IPS-18c (cell line): Measurements from ENCODE around the gene PCNA.
A peak's percentile ranks its signal among the peaks of the same experiment; 100 is the strongest.
"Not testable (repeated sequence)": the region's sequence is repeated elsewhere in the genome, so short reads cannot be mapped to it uniquely, and the experiment has no call there.

Source experiments
- H3K4me3 ChIP-seq: 2 replicates; pipeline ENCODE4 v1.7.0; 2013; ENCODE audit warnings: low read depth, mild to moderate bottlenecking, low read length, moderate library complexity; ENCODE audit not compliant: insufficient read depth
- H3K9me3 ChIP-seq: one replicate; pipeline ENCODE4 v1.6.1; 2013; ENCODE audit warnings: mild to moderate bottlenecking, low read length, moderate library complexity; ENCODE audit not compliant: control insufficient read depth, insufficient read depth

PCNA gene

DNA sequence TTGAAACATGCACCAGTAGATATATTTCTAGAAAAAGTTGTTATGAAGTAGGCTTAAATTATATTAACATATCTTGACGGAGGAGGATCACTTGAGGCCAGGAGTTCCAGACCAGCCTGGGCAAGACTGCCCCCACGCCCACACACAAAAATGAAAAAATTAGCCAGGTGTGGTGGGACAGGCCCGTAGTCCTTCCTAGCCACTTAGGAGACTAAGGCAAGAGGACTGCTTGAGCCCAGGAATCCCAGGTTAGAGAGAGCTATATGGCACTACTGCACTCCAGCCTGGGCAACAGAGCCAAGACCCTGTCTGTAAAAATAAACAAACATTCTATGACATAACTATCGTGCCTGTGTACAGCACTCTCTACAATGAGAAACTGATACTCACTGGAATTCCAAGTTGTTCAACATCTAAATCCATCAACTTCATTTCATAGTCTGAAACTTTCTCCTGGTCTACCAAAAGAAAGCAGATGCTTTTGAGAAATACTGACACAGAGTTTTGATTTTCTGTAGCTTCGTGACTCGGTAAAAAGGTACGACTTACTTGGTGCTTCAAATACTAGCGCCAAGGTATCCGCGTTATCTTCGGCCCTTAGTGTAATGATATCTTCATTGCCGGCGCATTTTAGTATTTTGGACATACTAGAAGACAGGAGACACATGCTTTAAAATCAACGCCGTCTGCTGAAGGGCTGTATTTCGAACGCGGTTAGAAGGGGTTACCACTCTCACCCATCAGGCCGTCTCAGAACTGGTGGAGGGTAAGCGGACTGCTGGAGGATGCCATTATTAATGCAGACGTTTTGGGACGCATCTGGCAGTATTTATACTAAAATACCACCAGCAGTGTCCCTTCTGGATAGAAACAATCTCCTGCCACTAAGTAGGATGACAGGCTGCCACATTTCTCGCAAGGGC is 1.3 kb downstream of the PCNA start:
- Histone ChIP-seq H3K9me3 (no peaks in the 10 kb centered on the region), H3K4me3 (peak overlapping the region; percentile 100)

- H3K4me3 ChIP-seq: peak overlapping the region; percentile 28; the same call in 1 of the 2 replicates
- no peaks in the 10 kb centered on the region for H3K9me3 ChIP-seq
Observed at GRCh38 chr20:5116875-5117274, 2.9 kb downstream of the PCNA start.

- H3K9me3 ChIP-seq: no peaks in the 10 kb centered on the region
- no peak overlapping the region for H3K4me3 ChIP-seq
Observed at GRCh38 chr20:5114403-5114802, 5.4 kb downstream of the PCNA start.

DNA sequence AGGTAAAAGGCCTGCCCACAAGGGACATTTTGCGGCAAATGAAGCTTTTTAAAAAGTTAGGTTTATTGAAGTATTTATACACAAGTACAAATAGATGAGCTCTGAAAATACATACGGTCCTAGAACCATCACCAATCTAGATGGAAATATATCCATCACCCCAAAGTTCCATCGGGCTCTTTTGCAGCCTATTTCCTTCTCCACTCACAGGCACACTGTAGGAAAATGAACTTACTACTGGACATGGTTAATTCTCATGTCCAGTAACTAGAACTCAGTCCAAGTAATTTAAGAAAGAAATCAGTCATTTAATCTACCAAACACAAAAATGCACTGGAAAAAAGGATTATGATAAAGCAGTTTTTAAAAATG is 6.2 kb downstream of the PCNA start:
- H3K9me3 ChIP-seq: no peaks in the 10 kb centered on the region
- H3K4me3 ChIP-seq: peak overlapping the region; percentile 95; the same call in 1 of the 2 replicates

GRCh38 chr20:5109276-5109675 is 10.5 kb downstream of the PCNA start:
- no peak overlapping the region for H3K4me3 ChIP-seq
- no peaks in the 10 kb centered on the region for H3K9me3 ChIP-seq

DNA sequence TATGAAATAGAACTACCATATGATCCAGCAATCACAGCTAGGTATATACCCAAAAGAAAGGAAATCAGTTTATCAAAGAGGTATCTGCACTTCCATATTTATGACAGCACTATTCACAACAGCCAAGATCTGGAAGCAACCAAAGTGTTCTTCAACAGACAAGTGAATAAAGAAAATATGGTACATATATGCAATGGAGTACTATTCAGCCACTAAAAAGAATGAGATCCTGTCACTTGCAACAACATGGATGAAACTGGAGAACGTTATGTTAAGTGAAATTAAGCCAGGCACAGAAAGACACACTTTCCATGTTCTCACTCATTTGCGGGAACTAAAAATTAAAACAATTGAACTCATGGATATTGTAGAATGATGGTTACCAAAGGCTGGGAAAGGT is 15.3 kb downstream of the PCNA start:
- Histone ChIP-seq H3K9me3 (no peaks in the 10 kb centered on the region), H3K4me3 (no peak overlapping the region)

DNA sequence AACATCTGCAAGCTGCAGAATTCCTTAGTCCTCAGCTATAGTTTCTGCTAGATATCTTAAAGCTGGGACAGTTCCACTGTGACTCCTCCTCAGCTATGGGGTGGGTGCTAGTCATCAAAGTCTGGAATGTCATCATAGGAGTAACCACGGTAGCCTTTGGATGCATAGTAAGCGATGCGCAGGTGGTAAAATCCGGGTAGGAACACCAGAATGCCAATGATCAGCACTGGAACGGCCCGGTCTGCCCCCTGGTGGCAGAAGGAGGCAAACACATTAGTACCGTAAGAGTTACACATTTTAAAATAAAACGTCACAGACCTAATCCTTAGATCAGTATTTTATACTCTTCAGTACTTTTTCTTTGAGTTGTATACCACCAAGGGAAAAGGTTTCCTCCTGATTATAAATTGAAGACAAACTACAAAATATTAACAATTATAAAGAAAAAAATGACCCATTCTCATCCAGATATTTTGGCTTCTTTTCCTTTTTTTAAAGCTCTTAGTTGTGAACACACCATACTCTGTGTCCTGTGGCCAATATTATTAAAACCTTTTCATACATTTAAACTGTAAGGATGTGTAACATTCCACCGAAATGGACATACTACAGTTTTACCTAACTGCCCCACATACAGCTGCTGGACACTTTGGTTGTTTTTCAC is 18.9 kb downstream of the PCNA start:
- H3K9me3 ChIP-seq: no peaks in the 10 kb centered on the region
- no peak overlapping the region for H3K4me3 ChIP-seq

- not testable (repeated sequence) for H3K4me3 ChIP-seq, H3K9me3 ChIP-seq
Observed at GRCh38 chr20:5099909-5100308, 19.8 kb downstream of the PCNA start.

DNA sequence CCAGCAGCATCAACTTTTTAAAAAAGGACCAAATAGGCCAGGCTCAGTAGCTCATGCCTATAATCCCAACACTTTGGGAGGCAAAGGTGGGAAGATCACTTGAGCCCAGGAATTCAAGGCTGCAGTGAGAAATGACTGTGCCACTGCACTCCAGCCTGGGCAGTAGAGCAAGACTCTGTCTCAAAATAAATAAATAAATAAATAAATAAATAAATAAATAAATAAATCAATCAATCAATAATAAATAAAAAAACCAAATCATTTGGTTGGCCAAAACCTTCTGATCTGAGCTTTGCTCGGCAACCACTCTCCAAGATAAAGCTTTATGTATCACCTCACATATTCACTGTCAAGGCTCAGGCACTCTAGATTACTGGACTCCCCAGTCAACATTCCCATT is 20.7 kb downstream of the PCNA start:
- not testable (repeated sequence) for H3K9me3 ChIP-seq, H3K4me3 ChIP-seq

- H3K9me3 ChIP-seq: no peaks in the 10 kb centered on the region
- H3K4me3 ChIP-seq: no peak overlapping the region
Observed at GRCh38 chr20:5096463-5096862, 23.3 kb downstream of the PCNA start.

GRCh38 chr20:5095931-5096330 is 23.8 kb downstream of the PCNA start:
- H3K9me3 ChIP-seq: no peaks in the 10 kb centered on the region
- H3K4me3 ChIP-seq: no peak overlapping the region

GRCh38 chr20:5095454-5095853 is 24.3 kb downstream of the PCNA start:
- Histone ChIP-seq H3K9me3 (no peaks in the 10 kb centered on the region), H3K4me3 (no peak overlapping the region)

GRCh38 chr20:5092765-5093339 is 26.9 kb downstream of the PCNA start:
- no peaks in the 10 kb centered on the region for H3K9me3 ChIP-seq
- H3K4me3 ChIP-seq: no peak overlapping the region

DNA sequence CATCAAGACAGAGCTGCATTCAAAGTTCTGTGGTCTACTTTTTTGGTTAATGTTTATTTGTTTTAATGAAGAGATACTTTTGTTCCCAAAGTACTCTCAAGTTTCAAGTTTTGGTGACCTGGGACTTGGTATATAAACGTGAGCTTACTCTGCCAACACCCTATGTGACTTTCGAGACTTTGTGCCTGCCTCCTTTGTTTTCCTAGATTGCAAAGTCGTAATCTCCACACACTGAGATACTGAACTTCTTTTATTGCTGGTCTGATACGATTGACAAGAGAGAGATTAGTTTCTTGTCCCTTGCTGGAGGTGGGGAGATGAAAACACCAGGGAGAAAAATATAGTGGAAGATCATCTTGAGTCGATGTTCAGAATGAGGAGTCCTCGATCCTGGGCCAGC is 27.9 kb downstream of the PCNA start:
- H3K4me3 ChIP-seq: no peak overlapping the region; the same call in 1 of the 2 replicates
- H3K9me3 ChIP-seq: no peaks in the 10 kb centered on the region

DNA sequence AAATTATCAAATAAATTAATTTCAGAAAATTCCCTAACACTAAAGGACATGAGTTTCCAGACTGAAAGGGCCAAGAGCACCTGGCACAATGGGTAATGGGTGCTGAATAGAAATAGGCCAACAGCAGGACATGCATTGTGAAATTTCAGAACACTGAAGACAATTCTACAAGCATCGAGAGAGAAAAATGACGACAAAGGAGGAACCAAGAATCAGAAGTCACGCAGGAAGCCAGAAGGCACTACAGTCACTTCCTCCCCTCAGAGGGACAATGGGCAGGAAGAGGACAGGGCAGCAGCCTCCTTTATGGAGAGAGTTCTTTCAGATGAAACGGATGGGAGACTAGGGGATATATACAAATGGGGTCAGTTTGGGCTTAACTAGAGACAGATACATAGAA is 29.6 kb downstream of the PCNA start:
- Histone ChIP-seq H3K9me3 (no peaks in the 10 kb centered on the region), H3K4me3 (no peak overlapping the region)

DNA sequence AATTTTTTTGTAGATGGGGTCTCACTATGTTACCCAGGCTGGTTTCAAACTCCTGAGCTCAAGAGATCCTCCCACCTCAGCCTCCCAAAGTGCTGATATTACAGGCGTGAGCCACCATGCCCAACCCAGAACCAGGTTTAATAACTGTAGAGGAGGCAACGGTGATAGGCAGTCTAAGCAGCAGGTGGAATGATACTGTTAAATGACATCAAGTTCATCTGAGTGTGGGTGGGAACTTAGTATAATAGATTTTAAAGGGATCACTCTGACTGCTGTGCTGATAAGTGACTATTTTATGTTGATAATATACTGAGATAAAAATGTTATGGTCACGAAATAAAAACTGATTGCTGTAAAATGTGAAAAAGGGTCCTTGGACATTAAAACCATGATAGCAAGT is 31.1 kb downstream of the PCNA start:
- H3K9me3 ChIP-seq: no peaks in the 10 kb centered on the region
- H3K4me3 ChIP-seq: no peak overlapping the region

- no peaks in the 10 kb centered on the region for H3K9me3 ChIP-seq
- no peak overlapping the region for H3K4me3 ChIP-seq
Observed at GRCh38 chr20:5085380-5085779, 34.4 kb downstream of the PCNA start.

GRCh38 chr20:5080384-5080877 is 39.3 kb downstream of the PCNA start:
- no peak overlapping the region for H3K4me3 ChIP-seq
- no peaks in the 10 kb centered on the region for H3K9me3 ChIP-seq
